GM19324 (cell line): ENCODE data around the gene CEP83.

Experiments
- ATAC-seq: cut with Tn5 transposase; IDR thresholded peaks from one replicate; pipeline ENCODE4 v1.9.1; 2021; ENCODE audit warnings: mild to moderate bottlenecking, moderate library complexity; ENCODE audit not compliant: unreplicated experiment, low FRiP score

CEP83 gene

DNA sequence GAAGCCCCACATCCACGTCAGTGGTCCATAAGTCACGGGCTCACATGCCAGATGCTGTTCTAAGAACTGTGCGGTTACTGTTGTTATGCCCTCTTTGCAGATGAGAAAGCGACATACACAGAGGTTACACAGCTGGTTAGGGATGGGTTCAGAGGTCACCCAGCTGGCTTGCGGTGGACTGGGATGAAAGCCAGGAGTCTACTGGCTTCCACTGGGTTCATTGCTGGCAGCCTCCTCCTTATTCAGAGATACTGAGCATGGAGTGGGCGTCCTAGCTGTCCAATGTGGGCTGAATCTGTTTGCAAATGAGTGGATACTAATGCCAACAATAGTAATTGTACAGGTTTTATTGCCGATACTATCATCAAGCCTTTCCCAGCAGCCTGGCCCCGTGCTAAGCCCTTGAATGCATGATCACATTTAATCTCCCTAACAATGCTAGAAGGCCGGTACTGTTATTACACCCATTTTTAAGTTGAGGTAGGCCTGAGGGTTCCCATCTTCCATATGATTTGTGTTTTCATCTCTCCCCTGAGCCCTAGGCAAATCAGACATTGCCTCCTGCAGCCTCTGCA lies 182.2 kb downstream of the CEP83 start:
- no peak for ATAC-seq

DNA sequence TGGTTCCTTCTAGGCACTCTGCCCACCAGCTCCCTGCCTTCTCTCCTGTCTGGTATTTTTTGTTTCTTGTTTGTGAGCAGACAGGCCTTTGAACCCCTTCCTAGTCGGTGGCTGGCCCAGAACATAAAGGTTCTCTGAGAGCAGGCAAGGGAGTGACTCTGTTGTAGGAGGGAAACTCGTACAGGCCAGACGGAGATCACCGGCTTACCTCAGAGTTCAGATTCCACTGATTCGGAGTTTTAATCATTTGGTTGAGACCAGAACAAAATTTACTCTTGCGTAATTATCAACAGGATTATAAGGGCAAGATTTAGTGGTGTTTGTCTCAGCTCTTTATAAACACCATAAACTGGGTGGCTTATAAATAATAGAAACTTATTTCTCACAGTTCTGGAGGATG lies 182.9 kb downstream of the CEP83 start:
- no peak for ATAC-seq

DNA sequence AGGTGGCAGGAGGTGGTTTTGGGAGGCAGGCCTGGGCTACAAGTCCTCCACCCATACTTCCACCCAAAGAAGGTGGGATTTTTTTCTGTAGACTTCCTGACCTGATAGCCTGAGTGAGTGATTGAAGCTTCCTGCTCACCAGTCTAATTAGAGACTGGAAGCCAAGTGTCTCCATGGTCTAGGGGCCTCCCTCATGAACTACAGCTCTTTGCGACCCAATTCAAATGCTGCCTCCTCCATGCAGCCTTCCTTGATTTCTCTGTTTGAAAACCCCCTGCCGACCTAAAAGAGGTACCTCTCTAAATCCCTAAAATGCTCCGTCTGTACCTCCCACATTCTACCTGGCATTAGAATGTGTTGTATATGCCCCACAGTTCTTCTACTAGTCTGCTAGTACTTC lies 186.4 kb downstream of the CEP83 start:
- no peak for ATAC-seq

DNA sequence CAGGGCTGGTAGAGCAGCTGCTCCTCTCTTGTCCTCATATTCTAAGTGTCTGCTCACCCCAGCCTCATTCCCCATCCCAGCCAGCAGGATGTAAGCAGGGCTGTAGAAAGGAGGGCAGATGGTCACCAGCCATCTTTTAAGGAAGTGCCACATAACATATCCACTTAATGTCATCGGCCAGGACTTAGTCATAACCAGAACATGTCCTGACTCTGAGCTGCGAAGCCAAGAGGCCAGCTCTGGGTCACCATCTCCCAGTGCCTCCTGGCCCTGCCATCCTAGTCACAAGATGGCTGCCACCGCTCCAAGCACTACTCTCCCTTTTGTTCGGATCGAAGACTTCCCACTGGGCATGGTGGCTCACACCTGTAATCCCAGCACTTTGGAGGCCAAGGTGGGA lies 187.4 kb downstream of the CEP83 start:
- ATAC-seq: no peak

DNA sequence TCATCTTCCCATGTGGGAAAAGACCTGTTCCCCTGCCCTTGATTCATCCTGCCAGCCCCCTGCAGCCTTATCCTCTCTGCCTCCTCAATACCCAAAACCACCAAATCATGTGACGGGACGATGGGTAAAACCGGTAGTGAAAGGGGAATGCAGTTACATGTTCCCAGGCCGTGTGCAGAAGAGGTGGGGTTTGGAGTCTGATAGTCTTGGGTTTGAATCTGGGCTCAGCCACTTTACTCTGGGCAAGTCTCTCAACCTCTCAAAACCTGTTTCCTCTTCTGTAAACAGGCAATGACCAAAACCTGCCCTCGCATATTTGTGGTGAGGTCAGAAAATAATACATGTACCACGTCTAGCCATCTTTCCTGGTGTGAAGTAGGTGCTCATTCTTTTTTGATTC lies 188.3 kb downstream of the CEP83 start:
- no peak for ATAC-seq

DNA sequence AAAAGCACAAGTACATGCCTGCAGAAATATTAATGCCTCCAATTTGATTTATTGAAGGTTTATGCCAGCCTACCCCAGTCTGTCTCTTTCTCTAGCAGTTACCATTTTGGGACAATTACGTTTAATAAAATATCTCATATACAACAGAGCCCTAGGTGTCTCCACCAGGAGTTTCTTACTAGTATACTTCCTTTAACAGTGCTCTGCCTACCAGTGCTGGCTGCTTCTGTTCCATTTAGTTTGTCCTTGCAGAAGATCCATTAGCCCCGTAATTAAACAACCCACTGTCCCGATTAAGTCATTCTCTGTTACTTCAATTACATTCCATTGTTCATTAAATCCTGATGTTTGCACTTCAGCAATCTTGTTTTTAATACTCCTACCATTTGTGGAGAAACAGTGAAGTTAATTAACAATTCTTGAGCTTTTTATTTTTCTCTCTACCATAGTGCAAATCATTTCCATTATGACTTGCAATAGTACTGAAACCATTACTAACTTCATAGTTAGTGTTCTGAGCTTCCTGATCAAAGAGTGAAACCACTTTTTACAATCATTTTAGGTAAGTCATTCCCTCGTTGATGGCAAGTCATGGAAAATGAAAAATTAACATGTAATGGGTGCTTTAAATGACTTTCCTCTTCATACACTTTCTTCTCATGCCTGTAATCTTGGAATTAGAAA lies 190.2 kb downstream of the CEP83 start:
- ATAC-seq: no peak

DNA sequence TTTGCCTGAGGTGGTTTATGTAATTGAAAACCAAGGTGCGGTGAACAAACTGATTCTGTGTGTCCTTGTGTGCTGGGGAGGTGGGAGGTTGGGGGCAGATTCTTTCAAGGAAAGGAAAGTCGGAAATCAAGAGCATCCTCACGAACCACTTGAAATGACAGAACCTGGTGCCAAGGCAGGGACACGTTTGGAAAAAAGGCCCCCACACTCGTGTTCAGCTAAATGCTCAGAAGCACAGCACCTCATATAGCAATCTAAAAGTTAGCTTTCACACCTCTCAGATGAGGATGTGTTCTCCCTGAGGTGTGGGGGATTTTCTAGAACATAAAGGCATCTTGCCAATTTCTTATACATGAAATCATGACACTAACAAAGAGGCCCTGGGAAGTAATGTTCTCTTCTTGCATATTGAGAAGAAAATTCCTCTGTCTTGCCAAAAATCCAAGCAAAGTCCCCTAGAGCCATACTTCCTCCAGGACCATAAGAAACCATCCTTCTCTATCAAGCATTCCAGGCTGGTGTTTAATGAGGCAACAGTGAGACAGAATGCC lies 191.7 kb downstream of the CEP83 start:
- no peak for ATAC-seq

DNA sequence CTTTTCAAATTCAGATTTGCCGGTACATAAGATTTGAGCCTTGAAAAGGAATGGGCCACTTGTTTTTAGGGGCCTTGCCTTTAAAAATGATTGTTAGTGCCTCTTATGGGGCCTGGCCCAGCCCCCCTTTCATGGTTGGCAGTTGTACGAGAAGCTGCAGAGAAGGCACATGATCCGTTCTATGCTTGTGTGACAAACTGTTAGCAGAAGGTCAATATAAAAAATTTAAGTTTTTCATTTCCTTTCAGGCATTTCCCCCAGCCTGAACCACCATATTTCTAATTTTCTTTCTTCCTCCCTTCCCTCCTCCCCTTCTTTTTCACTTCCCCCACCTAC lies 192.2 kb downstream of the CEP83 start:
- no peak for ATAC-seq

DNA sequence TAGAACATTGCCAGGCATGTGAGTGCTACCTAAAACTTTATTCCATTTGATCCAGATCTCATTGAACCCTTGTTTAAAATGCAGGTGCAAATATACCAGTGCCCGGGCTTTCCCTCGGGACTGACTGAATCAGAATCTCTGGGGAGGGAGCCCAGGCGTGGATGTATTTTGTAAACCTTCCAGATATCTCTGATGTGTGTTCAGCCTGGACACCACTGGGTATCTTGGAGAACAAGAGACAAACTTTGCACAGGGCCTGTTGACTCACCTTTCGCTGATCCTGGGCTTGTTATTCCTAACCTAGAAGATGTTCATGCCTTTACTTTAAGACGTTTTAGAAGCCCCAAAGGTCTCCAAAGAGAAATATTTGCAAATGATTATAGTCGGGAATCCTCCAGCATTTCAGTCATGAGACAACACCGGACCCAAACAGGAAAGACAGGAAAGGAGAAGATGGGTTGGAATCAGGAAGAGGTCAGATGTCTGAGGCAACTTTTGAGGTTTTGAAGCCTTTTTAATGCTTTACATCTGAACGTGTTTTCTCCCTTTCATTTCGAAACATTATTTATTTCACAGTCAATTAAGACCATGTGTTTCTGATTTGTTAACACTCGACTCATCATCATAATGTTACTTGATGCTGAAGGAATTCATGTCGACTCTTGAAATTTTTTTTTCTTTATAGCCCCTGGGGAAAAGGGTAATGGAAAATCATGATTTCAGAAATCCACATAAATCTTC lies 192.7 kb downstream of the CEP83 start:
- ATAC-seq: no peak

DNA sequence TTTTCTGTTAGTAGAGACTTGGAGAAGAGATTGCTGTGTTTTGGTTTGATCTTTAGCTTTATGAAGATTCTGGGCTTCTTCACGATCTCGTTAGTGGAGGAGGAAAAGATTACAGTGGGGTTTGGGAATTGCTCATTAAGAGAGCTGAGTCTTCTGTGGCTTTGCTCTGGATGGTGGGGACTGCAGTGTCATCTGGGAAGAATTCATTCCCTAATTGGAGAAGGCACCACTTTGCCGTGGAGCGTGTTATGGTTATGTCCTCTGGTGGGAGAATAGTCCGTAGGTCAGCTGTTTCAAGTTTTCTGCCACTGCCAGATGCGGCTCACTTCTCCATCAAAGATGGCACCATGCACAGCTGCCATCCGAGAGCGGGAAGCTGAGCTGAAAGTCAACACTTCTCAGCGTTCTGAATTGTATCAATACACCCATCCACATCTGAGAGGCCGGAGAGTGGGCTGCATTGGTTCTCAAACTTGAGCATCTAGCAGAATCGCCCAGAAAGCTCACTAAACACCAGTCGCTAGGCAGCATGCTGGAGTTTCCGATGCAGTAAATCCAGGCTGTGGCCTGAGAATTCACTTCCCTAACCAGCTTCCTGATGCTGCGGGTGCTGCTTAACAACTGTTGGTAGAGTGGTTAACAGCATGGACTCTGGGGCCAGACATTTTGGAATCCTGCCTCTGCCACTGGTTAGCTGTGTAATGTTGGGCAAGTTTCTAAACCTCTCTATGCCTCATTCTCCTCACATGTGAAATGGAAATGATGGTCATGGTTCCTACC lies 193.5 kb downstream of the CEP83 start:
- ATAC-seq: no peak

DNA sequence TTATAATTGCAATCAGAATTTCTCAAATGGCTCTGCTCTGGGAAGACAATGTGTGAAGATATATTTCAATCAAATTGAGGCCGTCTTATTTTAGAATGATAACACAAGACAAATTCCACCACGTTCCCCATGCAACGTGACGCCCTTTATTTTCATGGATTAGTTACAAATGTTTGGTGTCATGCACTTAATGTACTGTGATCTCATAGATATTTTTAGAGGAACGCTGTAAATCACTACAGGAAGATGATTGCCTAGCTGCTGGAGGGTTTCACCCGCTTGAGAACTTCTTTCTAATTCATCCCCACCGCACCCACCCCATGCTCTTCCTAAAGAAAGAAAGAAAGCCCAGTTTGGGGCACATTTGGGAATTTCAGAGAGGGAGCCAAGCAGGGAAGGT lies 194.1 kb downstream of the CEP83 start:
- no peak for ATAC-seq

DNA sequence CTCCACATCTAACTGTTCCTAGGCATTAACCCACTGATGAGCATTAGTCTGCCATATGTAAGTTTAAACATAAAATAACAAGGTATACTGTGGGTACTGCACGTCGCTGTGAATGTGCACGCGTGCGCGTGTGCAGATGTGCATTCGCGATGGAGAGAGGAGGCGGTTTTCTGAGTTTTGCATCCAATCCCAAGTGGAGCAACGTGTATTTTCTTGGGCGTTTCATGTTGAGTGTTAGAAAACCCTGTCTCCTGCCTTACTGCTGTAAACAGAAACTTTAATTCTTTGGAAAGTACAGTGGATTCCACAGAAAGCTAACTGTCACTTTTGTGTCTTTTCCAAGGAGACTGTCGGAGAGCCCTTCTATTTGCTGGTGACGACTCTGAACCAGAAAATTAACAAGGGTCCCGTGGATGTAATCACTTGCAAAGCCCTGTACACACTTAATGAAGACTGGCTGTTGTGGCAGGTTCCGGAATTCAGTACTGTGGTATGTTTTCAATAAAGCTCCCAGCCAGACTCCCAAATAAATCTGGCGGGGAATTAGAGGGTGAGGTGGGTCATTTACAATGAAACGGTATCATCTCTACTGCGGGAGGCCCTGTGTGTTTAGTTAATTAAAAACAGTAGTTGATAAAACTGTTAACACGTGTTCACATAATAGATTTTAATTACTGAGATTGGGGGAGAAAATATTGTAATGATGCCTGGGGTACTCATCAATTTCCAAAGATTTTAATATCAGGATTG lies 194.8 kb downstream of the CEP83 start:
- ATAC-seq: no peak

DNA sequence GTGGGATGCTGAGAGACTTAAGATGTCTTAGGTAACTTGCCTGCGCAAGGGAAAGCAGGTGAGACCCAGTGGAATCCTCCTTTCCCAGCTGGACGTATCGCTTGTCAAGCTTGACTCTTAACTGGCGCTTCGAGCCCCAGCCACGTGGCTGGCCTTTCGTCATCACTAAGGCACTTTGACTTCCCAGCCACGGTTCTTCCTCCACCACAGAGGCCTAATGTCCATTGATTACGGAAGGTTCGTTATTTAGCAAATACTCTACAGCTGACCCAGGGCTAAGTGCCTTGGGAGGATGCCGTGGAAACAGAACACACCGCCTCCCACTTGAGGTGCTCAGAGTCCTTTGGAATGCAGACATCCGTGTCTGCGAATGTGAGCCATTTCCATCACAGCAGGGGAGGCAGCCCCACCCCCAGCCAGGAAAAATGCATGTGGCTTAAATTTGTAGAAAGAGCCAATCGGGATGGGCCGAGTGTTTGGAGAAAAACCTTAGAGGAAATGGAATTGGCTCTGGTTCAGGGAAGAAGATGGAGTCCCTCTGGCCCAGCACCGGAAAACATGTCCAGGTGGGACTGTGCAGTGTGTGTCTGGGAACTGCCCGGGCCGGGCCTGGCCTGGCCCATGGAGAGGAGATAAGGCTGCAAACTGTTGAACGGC lies 195.6 kb downstream of the CEP83 start:
- no peak for ATAC-seq

DNA sequence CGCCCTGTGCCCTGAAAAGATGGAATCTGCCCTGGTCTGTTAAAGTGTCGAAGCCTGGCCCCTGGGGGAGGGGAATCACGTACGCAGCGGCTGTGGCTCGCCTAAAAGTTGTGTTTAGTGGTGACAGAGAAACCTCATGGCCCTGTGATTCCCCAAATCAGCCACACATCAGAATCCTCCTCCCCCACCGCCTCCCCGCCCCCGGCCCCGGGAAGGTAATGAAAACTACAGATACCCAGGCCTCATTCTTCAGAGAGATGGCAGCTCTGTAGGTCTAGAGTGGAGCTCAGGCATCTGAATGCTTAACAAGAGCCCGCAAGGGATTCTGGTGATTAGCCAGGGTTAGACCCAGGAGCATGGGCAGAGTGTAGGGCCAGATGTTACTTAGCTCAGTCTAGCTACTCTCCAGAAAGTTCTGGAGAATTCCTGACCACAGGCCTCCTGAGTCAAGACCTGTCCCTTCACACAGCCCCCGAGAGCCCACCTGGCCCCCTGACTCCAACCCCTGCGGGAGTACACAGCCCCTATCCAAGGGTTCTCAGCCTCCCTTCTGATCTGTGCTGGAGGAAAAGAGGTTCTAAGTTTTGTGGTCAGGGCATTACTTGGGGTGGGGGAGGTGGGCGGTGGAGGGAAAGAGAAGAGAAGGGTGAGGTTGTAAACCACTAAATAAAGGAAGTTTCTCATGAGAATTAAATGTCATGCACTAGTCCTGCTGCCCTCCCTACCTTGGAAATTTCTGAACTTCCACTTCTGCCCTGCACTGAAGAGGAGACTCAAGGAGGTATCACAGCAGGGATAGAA lies 196.5 kb downstream of the CEP83 start:
- ATAC-seq: no peak

DNA sequence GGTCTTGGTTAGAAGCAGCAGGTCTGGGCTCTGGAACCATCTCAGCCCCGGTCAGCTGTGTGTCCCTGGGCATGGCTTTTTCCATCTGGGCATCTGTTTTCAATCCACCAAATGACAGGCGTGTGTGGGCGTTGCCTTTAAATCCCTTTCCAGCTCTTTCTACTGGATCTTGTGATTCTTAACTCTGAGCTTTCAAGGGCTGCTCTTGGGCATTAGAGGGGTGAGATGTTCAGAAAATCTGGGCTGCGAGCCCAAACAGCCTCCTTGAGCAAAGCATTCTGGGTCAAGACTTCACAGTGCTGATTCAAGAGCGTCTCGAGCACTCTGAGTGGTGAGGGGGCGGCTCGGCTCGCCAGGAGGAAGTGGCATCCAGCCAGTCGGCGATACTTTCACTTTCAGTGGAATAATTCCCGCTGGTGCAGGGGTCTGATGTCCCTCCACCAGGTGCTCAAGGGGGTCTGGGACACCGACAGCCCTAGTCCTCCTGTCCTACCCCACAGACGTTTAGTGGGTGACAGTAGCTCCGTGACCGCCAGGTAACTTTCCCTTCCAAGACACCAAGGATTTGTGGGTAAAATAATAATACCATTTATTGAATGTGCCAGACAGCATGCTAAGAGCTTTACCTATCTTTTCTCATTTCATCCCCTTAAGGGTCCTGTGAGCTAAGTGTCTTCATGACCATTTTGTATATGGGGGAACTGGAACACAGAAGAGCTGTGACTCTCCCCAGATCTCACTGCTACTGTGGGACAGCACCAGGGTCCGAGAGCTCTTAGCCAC lies 197.2 kb downstream of the CEP83 start:
- no peak for ATAC-seq

DNA sequence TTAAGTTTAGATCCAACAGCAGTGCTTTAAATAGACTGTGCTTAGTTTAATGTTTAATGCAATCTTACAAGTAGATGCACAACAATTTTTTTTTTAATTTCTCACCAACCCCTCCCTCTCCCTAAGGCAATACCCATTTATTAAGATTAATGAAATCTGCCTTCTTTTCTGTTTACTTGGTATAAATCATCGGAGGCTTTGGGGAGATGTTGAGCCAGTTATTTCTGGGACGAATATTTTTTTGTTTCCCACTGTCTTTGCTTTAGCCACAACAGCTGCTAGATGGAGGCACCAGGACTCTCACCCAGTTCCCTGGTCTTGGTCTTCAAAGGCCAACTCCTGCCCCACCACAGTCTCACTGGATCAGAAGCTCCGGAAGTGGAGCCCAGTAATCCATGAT lies 197.9 kb downstream of the CEP83 start:
- no peak for ATAC-seq

DNA sequence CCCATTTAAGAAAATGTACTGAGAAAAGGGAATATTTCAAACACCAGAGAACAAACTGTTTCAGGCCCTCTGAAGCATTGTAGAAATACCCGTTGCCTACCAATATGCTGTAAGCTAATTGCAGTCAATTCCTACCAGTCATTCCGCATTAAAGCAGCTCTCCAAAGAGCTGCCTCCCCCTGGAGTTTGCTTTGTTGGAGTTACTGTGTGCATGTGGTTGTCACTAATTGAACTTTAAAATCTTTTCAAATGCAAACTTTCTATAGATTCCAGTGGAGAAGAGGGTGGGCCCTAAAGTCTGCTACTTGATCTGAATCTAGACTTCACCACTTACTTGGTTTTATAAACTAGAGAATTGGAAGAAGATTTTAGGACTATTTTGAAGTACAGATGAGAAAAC lies 198.5 kb downstream of the CEP83 start:
- no peak for ATAC-seq

DNA sequence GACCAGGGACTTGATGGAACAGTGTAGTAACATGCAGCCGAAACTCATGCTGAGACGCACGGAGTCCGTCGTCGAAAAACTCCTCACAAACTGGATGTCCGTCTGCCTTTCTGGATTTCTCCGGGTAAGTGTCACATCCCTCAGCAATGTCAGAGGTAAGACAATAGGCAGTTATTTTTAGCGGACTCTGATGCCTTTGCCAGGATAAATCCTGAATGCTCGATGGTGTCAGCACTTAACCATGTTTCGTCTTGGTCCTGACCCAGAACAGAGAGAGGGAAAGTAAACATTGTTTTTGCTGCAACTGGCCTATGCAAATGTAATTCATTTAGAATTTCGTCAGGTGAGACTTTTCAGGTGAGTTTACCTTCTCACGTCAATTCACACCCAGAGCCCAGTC lies 198.9 kb downstream of the CEP83 start:
- ATAC-seq: no peak
